ENCODE measurements around the gene SAMD15.
"Not testable (repeated sequence)": the region's sequence is repeated elsewhere in the genome, so short reads cannot be mapped to it uniquely, and the experiment has no call there.

SAMD15 gene

GRCh38 chr14:77375973-77376770 is 1.0 kb upstream of the SAMD15 start:
- no peak for DNase-seq

DNA sequence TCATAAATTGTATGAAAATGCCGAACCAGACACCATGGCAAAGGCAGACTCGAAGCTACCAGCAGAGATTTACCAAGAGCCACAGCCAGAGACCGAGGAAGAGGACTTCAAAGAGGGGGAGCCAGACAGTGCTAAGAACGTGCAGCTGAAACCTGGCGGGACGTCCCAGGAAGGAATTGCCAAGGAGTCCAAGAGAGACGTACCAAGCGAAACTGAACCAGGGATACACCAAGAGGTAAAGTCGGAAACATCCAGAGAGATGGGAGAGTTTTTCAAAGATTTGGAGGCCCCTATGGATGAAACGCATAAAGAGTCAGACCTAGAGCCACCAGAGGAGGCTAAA is 294 bp downstream of the SAMD15 start:
- DNase-seq, result no peak

- no peak for DNase-seq
These were observed 1.5 kb downstream of the SAMD15 start for GRCh38 chr14:77378701-77379100.

DNA sequence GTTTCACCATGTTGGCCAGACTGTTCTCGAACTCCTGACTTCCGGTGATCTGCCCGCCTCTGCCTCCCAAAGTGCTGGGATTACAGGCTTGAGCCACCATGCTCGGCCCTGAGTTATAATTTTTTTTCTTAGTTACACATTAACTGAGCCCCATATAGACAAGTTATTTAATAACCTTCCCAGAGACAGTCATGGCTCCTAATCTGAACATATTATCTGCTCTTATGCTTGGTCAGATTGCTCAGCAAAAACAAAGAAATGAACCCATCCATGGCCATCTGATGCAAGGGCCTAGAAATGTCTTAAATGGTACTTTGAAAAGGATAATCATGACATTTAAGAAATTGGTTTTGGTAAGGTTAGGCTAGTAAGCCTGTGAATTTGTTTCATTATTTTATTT is 13.0 kb downstream of the SAMD15 start:
- DNase-seq, result no peak

DNA sequence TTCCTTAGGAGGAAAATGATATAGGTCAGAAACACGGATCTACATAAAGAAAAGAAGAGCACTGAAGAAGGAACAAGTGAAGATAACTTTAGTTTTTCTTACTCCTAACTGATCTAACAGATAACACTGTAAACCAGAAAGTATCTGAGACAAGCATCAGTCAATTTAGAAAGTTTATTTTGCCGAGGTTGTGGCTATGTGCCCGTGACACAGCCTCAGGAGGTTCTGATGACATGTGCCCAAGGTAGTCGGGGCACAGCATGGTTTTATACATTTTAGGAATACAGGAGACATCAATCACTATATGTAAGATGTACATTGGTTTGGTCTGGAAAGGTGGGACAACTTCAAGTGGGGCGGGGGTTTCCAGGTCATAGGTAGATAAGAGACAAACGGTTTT is 23.0 kb downstream of the SAMD15 start:
- no peak for DNase-seq

- no peak for DNase-seq
These were observed 26.6 kb downstream of the SAMD15 start for GRCh38 chr14:77403768-77404167.

GRCh38 chr14:77406086-77406485 is 28.9 kb downstream of the SAMD15 start:
- no peak for DNase-seq

GRCh38 chr14:77406718-77407117 is 29.5 kb downstream of the SAMD15 start:
- DNase-seq, result no peak

DNA sequence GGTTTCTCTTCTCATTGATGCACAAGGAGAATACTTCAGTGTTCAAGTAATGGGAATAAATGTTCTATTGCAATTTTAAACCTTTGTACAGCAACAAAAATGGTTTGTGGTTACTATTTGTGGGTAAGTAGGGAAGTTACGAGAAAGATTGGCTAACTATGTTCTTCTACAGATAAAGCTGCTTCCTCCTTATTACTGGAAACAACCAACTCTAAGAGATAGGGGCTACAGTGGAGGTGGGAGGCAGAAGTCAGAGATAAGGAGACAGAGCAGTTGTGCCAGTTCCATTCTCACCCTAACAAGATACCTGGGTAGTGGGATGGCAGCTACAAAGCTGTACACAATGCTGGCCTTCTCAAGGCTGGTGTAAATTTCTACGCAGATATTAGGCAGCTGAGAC is 30.0 kb downstream of the SAMD15 start:
- DNase-seq, result no peak

- no peak for DNase-seq
These were observed 32.0 kb downstream of the SAMD15 start for GRCh38 chr14:77409131-77409533.

DNA sequence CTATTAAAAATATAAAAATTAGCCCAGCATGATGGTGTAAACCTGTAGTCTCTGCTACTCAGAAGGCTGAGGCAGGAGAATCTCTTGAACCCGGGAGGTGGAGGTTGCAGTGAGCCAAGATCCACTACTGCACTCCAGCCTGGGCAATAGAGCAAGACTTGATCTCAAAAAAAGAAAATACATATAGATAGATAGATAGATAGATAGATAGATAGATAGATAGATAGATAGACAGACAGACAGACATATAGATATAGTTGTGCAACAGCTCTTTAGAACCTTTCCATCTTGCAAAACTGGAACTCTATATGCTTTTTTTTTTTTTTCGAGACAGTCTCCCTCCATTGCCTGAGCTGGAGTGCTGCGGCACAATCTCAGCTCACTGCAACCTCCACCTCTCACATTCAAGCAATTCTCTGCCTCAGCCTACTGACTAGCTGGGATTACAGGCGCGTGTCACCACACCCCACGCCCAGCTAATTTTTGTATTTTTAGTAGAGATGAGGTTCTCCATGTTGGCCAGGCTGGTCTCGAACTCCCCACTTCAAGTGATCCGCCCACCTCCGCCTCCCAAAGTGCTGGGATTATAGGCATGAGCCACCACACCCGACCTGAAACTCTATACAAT is 38.3 kb downstream of the SAMD15 start:
- DNase-seq, result not testable (repeated sequence)

DNA sequence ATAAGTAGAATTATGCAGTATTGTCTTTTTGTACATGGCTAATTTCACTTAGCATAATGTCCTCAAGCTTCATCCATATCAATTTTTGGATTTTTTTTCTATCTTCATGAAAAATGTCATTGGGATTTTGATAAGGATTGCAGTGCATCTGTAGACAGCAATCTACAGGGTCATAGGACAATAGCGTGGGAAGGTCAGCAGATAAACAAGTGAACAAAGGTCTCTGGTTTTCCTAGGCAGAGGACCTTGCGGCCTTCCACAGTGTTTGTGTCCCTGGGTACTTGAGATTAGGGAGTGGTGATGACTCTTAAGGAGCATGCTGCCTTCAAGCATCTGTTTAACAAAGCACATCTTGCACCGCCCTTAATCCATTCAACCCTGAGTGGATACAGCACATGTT is 38.9 kb downstream of the SAMD15 start:
- DNase-seq, result not testable (repeated sequence)

- DNase-seq, result no peak
These were observed 39.7 kb downstream of the SAMD15 start for GRCh38 chr14:77416836-77417235.

DNA sequence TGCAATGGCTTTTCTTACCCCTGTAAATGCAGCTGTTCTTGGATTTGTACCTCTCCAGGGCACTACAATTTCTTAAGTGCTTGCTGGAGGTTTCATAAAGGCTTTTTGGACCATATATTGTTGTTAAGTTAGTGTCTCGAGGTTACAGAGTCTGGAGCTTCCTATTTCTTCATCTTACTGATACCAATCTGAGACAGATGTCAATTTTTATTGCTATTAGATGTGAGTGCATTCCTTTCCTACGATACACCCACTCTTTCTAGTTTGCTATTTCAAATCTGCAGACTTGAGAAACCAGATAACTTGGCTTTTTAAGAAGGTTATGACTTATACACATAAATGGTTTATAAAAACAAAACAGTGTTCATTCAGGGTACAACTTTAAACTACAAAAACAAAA is 44.0 kb downstream of the SAMD15 start:
- no peak for DNase-seq

- no peak for DNase-seq
These were observed 46.2 kb downstream of the SAMD15 start, which contains the start of gene NOXRED1 for GRCh38 chr14:77423423-77423822. NOXRED1 (minus strand) TSS chr14:77423523; CDS start chr14:77422889, 634 bp downstream.

- DNase-seq, result no peak
These were observed 47.7 kb downstream of the SAMD15 start for GRCh38 chr14:77424862-77425261.

GRCh38 chr14:77426396-77426795 is 49.2 kb downstream of the SAMD15 start:
- DNase-seq, result no peak

DNA sequence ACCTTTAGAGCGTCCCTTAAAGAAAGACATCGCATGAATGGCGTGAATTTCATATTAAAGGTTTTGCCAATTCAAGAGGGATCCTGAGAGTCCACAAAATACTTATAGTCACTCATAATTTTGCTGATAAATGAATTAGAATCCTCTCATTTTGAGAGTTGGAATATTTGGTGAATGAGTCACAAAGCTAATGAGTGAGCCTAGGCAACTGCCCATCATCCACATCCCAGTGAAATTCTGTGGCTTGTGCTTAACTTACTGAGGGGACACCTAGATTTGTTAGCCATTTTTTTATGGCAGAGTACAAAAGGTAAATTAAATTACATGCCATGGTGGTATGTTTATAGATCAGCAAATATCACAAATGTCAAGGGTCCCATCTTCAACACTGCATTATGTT is 58.9 kb downstream of the SAMD15 start:
- no peak for DNase-seq

GRCh38 chr14:77438596-77438995 is 61.4 kb downstream of the SAMD15 start:
- no peak for DNase-seq

- no peak for DNase-seq
These were observed 62.7 kb downstream of the SAMD15 start for GRCh38 chr14:77439861-77440260.
